ENCODE data around the gene LEMD1. TPM values are rescaled to one million over a fixed set of nuclear protein-coding genes. Genes with fewer than 3 reads are reported as not detected.
"Not testable (repeated sequence)": the region's sequence is repeated elsewhere in the genome, so short reads cannot be mapped to it uniquely, and the experiment has no call there.

Gene LEMD1
- total RNA-seq, 1 experiment from 2014 or later, result not detected

DNA sequence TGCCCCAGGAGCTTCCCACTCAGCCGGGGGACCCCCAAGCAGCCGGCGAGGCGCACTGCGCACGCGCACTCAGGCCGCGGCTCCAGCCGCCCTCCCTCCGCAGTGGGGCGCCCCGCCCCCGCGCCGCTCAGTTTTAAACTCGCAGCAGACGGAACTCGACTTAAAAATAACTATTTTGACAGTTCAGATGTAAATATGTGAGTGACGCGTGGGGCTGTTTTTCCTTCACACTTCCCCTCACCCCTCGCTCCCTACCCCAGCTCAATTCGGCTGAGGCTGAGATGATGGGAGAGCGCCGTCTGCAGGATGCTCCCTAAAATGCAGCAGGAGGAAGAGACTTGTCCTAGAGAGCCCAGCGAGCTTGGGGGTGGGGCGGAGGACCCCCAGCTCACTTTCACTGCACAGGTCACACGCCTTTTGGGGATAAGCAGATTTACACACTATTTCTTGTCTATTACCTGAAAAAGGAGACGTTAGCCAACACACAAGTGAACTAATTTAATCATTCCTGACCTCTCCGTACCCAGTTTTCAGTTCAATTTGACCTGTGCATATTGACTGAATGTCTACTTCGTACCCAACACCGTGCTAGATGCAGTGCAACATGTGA, 8.9 kb upstream of the LEMD1 start:
- DNase-seq (ENCODE audit: low read depth), result peak; percentile 16

DNA sequence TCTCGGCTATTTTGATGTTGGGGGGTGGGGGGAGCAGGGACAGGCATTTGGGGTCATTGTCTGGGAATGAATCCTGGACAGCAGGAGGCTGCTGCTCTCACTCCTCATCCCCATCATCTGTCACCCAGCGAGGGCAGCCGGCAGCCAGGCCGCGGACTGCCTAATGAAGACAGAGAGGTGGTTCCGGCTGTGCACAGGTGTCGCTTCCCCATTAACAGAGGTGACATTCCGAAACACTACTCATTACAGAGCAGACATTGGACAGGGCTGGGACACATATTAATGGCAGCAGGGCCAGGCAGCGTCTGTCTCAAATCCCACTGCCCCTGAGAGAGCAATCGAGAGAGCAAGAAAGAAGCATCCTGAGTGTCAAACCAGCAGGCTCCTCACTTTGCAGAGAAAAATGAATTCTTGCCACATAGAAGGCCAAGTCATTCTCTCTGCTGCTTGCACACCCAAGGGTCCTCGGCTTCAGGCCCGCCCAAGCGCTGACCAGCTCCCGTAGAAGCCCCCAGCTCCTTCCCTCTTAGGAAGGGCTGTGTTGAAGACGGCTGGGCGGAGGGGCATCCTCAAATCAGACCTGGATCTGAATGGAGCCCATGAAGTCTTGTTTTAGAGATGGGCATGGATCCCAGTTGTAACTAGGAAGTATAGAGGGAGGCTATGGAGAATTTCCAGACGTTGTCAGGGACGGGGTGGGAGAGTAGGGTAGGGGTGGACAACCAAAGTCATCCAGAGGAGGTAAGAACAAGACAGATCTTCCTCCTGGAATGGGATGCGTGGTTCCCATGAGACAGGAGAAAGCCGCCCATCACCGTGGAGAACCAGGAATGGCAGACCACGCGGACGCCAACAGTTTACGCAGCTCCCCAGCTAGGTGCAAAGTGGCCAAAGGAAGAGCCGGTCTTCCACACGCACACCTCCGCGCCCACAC, 8.2 kb upstream of the LEMD1 start:
- no peak for DNase-seq (ENCODE audit: low read depth)

DNA sequence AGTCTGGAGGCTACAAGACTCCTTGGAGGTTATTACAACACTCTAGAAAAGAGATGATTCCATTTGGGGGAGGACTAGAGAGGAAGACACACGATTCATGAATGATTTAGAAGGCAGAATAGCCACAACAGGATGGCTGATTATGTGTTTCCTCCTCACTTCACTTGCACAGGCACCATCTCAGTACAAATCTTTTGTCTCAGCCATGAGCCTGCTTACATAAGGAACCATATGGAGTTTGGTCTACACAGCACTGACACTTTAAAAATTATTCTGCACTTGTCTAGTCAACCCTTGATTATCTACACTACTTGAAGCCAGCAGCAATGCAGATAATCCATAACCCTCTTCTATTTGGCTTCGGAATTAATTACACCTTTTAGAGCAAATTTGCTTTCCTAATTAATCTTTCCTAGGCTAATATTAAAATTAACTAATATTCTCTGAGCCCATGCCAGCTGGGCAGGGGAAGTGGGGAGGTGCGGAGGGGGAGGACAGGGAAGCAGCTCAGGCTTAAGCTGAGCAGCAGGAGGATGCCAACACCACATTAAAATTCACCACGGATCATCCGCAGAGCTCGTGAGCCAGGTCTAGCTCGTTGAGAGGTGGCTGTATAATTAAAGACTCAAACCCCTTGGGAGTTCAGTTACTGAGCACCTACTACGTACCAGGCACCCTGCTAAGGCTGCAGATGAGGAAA, 3.2 kb upstream of the LEMD1 start:
- no peak for DNase-seq (ENCODE audit: low read depth)

DNA sequence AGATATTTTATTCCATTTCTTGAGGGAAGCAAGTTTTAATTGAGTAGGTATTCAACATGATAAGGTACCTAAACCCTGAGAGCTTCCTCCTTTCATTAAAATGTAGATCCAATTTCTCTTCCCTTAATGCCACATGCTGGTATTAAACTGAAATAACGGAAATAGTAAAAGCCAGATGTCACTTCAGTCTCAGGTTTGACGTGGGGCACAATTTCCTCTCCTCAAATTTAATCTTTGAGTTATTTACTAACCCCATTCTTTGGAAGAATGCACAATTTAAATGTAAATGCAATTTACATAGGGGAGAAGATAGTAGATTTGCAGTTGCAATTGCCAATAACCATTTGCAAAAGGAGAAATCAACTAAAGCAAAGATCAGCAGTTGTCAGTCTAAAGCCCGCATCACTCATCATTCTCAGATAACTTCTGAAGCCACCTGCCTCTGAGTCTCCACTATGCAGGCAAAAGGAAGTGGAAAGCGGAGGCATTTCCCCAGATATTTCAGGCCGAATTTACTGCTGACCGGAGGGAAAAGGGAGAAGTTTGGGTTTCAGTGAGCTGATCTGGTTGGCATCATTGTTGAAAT, 2.1 kb upstream of the LEMD1 start:
- DNase-seq (ENCODE audit: low read depth), result no peak

DNA sequence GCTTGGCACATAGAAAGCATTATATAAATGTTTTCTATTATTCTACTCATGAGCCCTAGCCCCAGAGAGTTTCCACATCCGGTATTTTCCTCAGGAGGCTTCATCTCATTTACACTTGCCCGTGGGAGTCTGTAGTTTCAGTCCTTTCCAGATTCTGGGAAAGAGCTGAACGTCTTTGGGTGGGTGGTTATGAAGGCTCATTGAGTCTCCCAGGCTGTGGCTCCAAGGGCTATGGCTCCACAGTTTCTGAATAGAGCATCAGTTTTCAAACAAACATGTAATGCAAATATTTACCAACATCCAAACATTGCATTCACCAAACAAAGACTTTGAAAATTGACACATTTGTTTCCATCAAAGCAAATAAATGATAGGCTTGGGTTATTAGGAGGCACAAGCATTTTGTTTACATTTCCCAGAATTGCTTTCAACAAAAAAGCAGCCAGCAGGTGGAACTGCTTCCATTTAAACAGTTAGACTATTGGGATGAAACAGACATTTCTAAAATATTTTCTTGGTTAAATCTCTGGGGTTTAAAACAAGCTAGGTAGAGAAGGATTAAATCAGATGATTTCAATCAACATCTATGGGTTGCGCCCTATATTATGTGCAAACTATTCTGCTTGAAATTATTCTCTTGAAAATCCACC, 1.3 kb upstream of the LEMD1 start:
- no peak for DNase-seq (ENCODE audit: low read depth)

DNA sequence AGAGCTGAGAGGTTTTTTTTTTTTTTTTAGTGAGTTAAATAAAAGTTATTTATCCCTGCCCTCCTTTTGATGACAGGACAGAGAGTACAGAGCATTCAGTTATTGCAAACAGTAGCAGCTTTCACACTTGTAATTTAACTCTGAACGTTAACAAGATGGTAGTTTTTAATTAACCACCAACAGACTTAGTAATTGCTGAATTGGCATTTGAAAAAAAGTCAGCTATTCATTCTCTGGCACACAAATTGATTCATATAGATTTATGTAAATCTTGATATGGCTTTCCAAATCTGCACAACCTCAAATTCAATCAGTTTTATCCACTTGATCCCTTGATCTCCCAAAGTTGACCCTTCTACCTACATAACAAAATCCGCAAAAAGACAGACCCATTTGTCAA, 918 bp downstream of the LEMD1 start:
- DNase-seq (ENCODE audit: low read depth), result no peak

DNA sequence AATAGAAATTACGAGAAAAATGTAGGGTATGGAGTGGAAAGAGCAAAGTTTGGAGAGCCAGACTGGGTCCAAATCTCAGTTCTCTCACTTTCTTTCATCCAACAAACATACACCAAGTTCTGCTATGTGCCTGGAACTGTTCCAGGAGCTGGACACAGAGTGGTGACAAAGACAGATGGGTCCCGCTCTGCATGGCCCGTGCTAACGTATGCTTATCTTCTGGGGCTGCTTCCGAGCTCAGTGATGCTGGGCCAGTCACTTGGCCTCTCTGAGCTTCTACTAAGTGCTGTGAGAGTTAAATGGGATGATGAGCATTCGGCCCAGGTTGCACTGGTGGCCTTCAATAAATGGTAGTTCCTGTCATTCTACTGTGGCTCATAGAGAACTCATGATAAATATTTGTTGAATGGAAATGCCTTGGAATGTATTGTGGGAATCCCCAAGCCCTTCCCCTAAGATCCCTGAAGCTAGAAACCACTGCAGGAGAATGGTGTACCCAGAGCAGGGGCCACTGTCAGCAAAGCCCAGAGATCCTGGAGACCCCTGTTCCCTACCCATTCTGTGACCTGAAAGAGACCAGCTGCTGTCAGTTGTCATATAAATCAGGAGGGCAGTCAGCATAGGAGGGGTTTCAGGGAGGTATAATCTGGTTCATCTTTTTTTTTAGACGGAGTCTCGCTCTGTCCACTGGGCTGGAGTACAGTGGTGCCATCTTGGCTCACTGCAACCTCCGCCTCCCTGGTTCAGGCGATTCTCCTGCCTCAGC, 3.8 kb downstream of the LEMD1 start:
- no peak for DNase-seq (ENCODE audit: low read depth)

DNA sequence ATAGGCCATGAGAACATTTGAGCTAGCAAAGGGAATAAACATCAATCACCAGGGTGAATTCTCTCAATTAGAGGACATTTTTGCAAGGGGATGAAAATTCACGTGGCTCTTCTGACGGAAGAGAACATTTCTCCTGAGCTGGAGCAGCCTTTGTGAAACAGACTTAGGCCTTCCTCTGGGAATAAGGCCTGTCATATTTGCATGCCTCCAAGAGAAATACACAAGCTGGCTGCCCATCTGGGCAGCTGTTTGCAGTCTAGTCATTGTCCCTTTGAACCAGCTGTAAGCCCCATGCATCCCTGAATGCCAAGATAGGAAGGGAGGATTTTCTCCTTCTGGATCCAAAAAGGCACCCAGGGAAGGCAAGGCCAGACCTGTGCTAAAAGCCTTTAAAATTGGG, 5.5 kb downstream of the LEMD1 start:
- no peak for DNase-seq (ENCODE audit: low read depth)

DNA sequence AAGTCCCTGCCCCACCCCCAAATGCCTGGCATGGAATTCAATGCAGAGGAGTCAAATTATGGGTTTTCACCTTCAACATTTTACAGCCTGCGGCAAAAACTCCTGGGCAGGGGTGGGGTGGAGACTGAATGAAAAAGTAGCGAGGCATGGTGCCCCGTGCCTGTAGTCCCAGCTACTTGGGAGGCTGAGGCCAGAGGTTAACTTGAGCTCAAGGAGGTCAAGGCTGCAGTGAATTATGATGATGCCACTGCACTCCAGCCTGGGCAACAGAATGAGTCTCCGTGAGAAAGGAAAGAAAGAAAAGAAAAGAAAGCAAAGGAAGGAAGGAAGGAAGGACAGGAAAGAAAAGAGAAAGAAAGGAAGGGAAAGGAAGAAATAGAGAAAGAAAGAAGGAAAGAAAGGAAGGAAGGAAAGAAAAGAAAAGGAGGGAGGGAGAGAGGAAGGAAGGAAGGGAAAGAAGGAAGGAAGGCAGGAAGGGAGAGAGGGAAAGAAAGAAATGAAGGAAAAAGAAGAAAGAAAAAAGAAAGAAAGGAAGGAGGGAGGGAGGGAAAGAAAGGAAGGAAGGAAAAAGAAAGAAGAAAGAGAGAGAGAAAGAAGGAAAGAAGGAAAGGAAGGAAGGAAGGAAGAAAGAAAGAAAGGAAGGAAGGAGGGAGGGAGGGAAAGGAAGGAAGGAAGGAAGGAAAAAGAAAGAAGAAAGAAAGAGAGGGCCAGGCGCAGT, 11.1 kb downstream of the LEMD1 start:
- DNase-seq (ENCODE audit: low read depth), result no peak

DNA sequence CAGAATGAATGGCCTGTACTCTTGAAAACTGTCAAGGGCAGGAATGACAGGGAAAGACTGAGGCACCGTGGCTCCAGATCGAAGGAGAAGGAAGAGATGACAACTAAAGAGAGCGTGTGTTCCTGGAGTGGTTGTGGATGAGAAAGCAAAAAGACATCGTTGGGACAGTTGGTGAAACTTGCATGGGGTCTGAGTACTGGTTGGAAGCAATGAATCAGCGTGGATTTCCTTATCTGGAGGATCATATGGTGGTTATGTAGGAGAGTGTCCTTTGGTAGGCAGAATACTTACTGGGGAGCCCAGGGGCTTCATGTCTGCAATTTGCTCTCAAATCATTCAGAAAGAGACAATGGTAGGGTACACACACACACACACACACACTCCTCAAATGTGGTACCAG, 13.9 kb downstream of the LEMD1 start:
- DNase-seq (ENCODE audit: low read depth), result no peak

DNA sequence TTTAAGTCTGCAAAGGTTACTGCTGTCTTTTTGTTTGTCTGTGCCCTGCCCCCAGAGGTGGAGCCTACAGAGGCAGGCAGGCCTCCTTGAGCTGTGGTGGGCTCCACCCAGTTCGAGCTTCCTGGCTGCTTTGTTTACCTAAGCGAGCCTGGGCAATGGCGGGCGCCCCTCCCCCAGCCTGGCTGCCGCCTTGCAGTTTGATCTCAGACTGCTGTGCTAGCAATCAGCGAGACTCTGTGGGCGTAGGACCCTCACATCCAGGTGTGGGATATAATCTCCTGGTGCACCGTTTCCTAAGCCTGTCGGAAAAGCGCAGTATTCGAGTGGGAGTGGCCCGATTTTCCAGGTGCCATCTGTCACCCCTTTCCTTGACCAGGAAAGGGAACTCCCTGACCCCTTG, 15.6 kb downstream of the LEMD1 start:
- not testable (repeated sequence) for DNase-seq (ENCODE audit: low read depth)

DNA sequence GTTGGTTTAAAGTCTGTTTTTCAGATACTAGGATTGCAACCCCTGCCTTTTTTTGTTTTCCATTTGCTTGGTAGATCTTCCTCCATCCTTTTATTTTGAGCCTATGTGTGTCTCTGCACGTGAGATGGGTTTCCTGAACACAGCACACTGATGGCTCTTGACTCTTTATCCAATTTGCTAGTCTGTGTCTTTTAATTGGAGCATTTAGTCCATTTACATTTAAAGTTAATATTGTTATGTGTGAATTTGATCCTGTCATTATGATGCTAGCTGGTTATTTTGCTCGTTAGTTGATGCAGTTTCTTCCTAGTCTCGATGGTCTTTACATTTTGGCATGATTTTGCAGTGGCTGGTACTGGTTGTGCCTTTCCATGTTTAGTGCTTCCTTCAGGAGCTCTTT, 17.4 kb downstream of the LEMD1 start:
- not testable (repeated sequence) for DNase-seq (ENCODE audit: low read depth)

DNA sequence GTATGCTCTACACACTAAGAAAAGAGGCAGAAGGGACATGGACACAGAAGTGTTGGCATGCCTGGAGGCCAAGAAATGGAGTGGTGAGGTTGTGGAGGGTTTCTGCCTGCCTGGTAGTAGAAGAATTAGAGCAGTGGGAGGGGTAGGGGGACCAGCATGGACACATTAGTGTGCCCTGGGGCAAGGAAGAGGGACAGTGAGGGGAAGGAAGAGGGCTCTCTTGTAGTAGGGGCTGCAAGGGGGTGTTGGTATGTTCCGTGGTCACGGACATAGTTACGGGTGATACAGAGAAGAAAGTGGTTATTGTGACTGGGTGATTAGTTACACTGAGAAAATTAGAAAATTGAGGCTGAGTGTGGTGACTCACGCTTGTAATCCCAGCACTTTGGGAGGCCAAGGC, 23.3 kb downstream of the LEMD1 start:
- DNase-seq (ENCODE audit: low read depth), result no peak

DNA sequence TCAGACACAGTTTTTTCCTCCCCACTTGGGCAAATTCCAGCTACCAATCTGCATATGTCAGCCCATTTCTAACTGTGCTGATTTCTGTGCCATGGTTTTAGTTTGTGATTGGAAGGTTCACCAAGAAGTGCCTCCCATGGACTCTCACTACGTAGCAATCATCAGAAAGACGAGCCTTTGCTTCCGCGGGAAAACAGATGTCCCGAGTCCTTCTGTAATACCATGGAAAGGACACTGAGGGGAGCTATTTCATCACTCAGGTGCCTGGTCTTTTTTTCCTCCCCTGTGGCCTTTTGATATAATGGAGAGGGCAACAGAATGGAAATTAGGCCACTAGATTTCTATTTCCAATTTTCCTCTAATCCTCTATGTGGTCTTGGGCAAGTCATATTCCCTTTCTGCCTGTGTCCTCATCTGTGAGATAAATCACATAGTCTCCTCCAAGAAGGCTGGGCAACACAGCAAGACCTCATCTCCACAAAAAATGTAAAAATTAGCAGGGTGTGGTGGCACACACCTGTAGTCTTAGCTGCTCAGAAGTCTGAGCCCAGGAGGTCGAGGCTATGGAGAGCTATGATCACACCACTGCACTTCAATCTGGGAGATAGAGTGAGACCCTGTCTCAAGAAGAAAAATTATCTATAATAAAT, 24.8 kb downstream of the LEMD1 start:
- peak; percentile 44 for DNase-seq (ENCODE audit: low read depth)

DNA sequence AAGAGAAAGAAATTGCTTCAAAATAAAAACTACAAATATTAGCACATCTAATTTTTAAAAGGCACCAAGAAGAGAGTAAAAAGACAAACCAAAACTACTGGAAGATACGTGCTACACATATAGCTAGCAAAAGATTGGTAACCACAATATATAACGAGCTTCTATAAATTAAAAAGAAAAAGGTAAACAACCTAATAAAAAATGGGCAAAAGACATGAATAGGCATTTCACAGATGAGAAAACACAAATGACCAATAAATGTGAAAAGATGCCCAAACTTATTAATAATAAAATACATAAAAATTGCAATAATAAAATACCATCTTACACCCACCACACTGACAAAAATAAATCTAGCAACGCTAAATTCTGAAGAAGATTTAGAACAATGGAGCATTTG, 26.2 kb downstream of the LEMD1 start:
- no peak for DNase-seq (ENCODE audit: low read depth)

DNA sequence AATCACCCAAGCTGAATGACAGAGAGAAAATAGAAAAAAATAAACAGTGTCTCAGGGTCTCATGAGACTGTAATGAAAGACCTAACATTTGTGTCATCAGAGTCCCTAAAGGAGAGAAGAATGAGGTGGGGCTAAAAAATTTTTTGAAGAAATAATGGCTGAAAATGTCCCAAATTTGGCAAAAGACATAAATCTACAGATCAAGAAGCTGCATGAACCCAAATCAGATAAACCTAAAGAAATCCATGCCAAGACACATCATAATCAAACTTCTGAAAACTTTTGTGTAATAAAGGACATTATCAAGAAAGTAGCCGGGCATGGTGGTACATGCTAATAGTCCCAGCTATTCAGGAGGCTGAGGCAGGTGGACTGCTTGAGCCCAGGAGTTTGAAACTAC, 29.2 kb downstream of the LEMD1 start:
- DNase-seq (ENCODE audit: low read depth), result no peak

DNA sequence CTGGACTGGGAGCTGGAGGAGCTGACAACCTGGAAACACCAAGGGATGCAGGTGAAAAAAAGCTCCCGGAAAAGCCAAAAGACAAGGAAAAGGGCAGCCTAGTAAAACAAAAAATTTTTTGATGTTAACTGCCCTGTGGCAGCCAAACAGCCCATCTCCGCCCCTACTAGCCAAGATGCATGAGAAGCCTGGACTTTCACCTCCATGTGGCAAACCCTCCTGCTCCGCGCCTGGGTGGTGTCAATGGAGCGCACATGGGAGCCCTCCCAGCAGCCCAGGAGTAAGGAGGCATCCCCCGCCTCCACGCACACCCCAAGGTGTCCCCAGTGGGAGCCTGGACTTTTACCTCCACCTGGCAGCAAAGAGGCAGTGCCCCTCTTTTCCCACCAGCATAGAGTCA, 30.5 kb downstream of the LEMD1 start:
- no peak for DNase-seq (ENCODE audit: low read depth)

DNA sequence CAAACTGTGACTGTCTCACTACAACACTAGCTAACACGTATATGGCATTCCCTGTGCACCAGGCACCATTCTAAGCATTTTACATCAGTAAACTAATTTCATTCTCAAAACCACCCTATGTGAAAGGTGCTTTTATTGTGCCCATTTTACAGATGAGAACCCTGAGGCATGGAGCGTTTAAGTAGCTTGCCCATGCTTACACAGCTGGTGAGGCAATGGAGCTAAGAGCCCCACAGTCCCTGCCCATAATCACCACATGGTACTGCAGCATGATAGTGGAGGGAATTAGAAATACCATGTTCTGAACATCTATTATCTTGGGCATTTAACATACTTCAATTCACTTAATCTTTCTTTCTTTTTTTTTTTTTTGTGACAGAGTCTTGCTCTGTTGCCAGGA, 34.0 kb downstream of the LEMD1 start:
- no peak for DNase-seq (ENCODE audit: low read depth)

DNA sequence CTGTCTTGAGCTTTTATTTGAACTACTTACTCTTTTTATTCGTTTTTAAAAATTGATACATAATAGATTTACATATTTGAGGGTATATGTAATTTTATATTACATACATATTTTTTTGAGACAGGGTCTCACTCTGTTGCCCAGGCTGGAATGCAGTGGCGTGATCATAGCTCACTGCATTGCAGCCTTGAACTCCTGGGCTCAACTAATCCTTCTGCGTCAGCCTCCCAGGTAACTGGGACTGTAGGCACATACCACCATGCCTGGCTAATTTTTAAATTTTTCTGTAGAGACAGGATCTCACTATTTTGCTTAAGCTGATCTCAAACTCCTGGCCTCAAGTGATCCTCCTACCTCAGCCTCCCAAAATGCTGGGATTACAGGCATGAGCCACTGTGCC, 38.9 kb downstream of the LEMD1 start:
- DNase-seq (ENCODE audit: low read depth), result not testable (repeated sequence)

DNA sequence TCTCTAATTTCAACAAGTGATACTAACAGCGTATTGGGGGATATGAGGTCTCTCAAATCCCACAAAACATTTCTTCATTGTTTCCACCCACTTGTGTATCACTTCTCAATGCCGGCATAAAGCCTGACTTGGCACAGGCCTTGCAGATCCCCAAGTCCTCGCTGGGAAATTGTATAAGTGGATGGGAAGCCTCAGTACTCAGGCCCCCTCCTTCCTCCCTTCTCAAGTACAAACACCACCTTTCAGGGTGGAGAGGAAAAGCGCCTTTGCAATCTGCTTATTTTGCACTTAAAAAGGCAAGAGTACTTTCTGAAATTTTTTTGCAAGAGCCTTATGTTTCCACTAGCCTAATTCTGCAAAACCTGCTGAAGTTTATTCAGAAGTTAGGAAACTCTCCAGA, 39.3 kb downstream of the LEMD1 start:
- no peak for DNase-seq (ENCODE audit: low read depth)
